ENCODE measurements around the gene DIMT1.

Gene DIMT1

DNA sequence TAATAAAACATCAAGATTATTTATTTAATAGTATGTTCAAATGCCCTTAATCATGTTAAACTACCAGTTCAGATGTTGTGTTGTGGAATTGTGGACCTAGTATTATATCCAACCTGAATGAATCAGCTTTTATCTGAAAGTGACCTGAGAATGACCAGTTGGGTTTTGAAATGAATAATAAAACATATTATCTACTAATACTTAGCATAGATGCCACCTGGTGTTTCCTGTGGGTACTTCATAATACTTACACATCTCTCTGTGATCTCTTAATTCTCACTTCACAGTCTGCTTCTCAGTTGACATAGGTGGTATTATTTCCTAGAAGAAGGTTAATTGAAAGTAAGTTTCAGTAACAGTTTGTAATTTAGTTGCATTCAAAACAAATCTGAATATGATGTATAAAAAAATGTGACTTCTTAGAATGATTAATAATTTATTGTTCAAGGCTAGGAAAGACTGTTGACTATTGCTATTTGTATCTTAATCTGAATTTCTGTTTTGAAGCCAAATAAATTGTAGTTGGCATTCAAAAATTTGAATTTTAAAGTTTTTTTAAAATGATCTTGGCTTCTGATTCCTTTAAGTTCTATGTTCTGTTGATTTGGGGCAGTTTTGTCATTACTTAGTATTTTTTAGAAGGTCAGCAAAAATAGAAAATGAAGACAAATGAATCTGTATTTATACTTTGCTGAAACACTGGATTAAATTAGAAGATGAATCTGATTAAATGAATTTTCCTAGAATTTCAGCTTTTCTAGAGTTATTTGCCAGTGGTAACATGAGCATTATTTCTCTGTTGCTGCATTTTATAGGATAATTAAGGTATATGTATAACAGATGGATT is 49.5 kb downstream of the DIMT1 start:
- TF ChIP-seq, protein P1, sequence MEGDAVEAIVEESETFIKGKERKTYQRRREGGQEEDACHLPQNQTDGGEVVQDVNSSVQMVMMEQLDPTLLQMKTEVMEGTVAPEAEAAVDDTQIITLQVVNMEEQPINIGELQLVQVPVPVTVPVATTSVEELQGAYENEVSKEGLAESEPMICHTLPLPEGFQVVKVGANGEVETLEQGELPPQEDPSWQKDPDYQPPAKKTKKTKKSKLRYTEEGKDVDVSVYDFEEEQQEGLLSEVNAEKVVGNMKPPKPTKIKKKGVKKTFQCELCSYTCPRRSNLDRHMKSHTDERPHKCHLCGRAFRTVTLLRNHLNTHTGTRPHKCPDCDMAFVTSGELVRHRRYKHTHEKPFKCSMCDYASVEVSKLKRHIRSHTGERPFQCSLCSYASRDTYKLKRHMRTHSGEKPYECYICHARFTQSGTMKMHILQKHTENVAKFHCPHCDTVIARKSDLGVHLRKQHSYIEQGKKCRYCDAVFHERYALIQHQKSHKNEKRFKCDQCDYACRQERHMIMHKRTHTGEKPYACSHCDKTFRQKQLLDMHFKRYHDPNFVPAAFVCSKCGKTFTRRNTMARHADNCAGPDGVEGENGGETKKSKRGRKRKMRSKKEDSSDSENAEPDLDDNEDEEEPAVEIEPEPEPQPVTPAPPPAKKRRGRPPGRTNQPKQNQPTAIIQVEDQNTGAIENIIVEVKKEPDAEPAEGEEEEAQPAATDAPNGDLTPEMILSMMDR (IDR thresholded peaks at IDR 0.05; ENCODE audit: low read depth, low read length) = peak; percentile 63
- TF ChIP-seq EZH2phosphoT487 (IDR thresholded peaks at IDR 0.05; ENCODE audit: low read depth) = no peak
- peaks cover 4% of the 10 kb centered on the region; the same call in 1 of the 2 replicates for H3K4me1 ChIP-seq (ENCODE audit: low read length)
- no peaks in the 10 kb centered on the region for H3K9me3 ChIP-seq (ENCODE audit: insufficient read depth, low read length)
- H2AFZ ChIP-seq (ENCODE audit: low read depth, low read length) = no peak overlapping the region
- no peak overlapping the region for H3K4me3 ChIP-seq (ENCODE audit: low read length)
- H3K9ac ChIP-seq (ENCODE audit: low read length) = no peak overlapping the region
- no peaks in the 10 kb centered on the region for H3K79me2 ChIP-seq (ENCODE audit: low read length)
- H4K20me1 ChIP-seq (ENCODE audit: insufficient read depth, low read length) = no peaks in the 10 kb centered on the region
- peaks cover 11% of the 10 kb centered on the region for H3K36me3 ChIP-seq (replicated peaks; ENCODE audit: low read depth, low read length)
- no peak overlapping the region for H3K27ac ChIP-seq (ENCODE audit: low read length)
- no peaks in the 10 kb centered on the region for H3K27me3 ChIP-seq (ENCODE audit: low read depth, low read length)
- H3K4me2 ChIP-seq (ENCODE audit: low read length) = no peak overlapping the region

- no peak overlapping the region for H2AFZ ChIP-seq (ENCODE audit: low read depth, low read length)
- no peaks in the 10 kb centered on the region for H3K27me3 ChIP-seq (ENCODE audit: low read depth, low read length)
- no peak overlapping the region for H3K27ac ChIP-seq (ENCODE audit: low read length)
- peaks cover 3% of the 10 kb centered on the region for H3K36me3 ChIP-seq (replicated peaks; ENCODE audit: low read depth, low read length)
- no peak overlapping the region for H3K4me3 ChIP-seq (ENCODE audit: low read length)
- H3K79me2 ChIP-seq (ENCODE audit: low read length) = peaks cover 24% of the 10 kb centered on the region
- H3K4me1 ChIP-seq (ENCODE audit: low read length) = peaks cover 3% of the 10 kb centered on the region; the same call in 1 of the 2 replicates
- TF ChIP-seq, protein P1 (IDR thresholded peaks at IDR 0.05; ENCODE audit: low read depth, low read length) = no peak
- TF ChIP-seq EZH2phosphoT487 (IDR thresholded peaks at IDR 0.05; ENCODE audit: low read depth) = no peak
- no peaks in the 10 kb centered on the region; the same call in 1 of the 2 replicates for H4K20me1 ChIP-seq (ENCODE audit: insufficient read depth, low read length)
- H3K9ac ChIP-seq (ENCODE audit: low read length) = no peak overlapping the region
- H3K9me3 ChIP-seq (ENCODE audit: insufficient read depth, low read length) = no peaks in the 10 kb centered on the region
- H3K4me2 ChIP-seq (ENCODE audit: low read length) = no peak overlapping the region
Observed at GRCh38 chr5:62348723-62349481, 54.8 kb downstream of the DIMT1 start.

- peaks cover 33% of the 10 kb centered on the region for H3K79me2 ChIP-seq (ENCODE audit: low read length)
- H3K27me3 ChIP-seq (ENCODE audit: low read depth, low read length) = no peaks in the 10 kb centered on the region
- peaks cover 8% of the 10 kb centered on the region for H4K20me1 ChIP-seq (ENCODE audit: insufficient read depth, low read length)
- H3K9me3 ChIP-seq (ENCODE audit: insufficient read depth, low read length) = no peaks in the 10 kb centered on the region
- no peak overlapping the region for H3K27ac ChIP-seq (ENCODE audit: low read length)
- H3K4me2 ChIP-seq (ENCODE audit: low read length) = no peak overlapping the region
- no peak overlapping the region for H3K9ac ChIP-seq (ENCODE audit: low read length)
- no peak overlapping the region for H3K4me3 ChIP-seq (ENCODE audit: low read length)
- H3K4me1 ChIP-seq (ENCODE audit: low read length) = peaks cover 4% of the 10 kb centered on the region
- TF ChIP-seq, protein P1 (IDR thresholded peaks at IDR 0.05; ENCODE audit: low read depth, low read length) = no peak
- TF ChIP-seq EZH2phosphoT487 (IDR thresholded peaks at IDR 0.05; ENCODE audit: low read depth) = no peak
- no peak overlapping the region for H2AFZ ChIP-seq (ENCODE audit: low read depth, low read length)
- H3K36me3 ChIP-seq (replicated peaks; ENCODE audit: low read depth, low read length) = peaks cover 3% of the 10 kb centered on the region
Observed at GRCh38 chr5:62347928-62348327, 55.8 kb downstream of the DIMT1 start.

- Histone ChIP-seq H3K27me3 (ENCODE audit: low read depth, low read length) (no peaks in the 10 kb centered on the region), H4K20me1 (ENCODE audit: insufficient read depth, low read length) (peaks cover 12% of the 10 kb centered on the region), H3K9ac (ENCODE audit: low read length) (no peak overlapping the region), H3K9me3 (ENCODE audit: insufficient read depth, low read length) (no peaks in the 10 kb centered on the region), H3K27ac (ENCODE audit: low read length) (no peak overlapping the region), H2AFZ (ENCODE audit: low read depth, low read length) (no peak overlapping the region), H3K79me2 (ENCODE audit: low read length) (peaks cover 44% of the 10 kb centered on the region), H3K4me3 (ENCODE audit: low read length) (no peak overlapping the region), H3K4me1 (ENCODE audit: low read length) (peaks cover 12% of the 10 kb centered on the region), H3K36me3 (replicated peaks; ENCODE audit: low read depth, low read length) (no peaks in the 10 kb centered on the region), H3K4me2 (ENCODE audit: low read length) (no peak overlapping the region)
- TF ChIP-seq, protein P1 (IDR thresholded peaks at IDR 0.05; ENCODE audit: low read depth, low read length) = no peak
- no peak for TF ChIP-seq EZH2phosphoT487 (IDR thresholded peaks at IDR 0.05; ENCODE audit: low read depth)
Observed at GRCh38 chr5:62346748-62347147, 57.0 kb downstream of the DIMT1 start.

Data from OCI-LY3 (cell line).